Keratinocyte (primary cell): ENCODE results near the gene CMC4.

ENCODE experiments used
- EZH2 ChIP-seq: IDR thresholded peaks from one replicate; pipeline ENCODE4 v1.6.1; 2012; ENCODE audit warnings: inconsistent platforms, mild to moderate bottlenecking, low read length, moderate library complexity
- TF ChIP-seq, protein P1 (sequence below), 3 experiments: IDR thresholded peaks in 1 of 3; conservative IDR thresholded peaks in 1 of 3; optimal IDR thresholded peaks in 1 of 3; 2 replicates in 2 of 3; 3 replicates in 1 of 3; pipeline versions ENCODE3 to v1.5.1; 2011; ENCODE audit warnings: low read length in 3 of 3, mild to moderate bottlenecking in 3 of 3, moderate library complexity in 2 of 3, control low read depth in 1 of 3, inconsistent platforms in 1 of 3; ENCODE audit not compliant: insufficient read depth in 2 of 3; ENCODE audit errors: extremely low read depth in 1 of 3

DNA sequence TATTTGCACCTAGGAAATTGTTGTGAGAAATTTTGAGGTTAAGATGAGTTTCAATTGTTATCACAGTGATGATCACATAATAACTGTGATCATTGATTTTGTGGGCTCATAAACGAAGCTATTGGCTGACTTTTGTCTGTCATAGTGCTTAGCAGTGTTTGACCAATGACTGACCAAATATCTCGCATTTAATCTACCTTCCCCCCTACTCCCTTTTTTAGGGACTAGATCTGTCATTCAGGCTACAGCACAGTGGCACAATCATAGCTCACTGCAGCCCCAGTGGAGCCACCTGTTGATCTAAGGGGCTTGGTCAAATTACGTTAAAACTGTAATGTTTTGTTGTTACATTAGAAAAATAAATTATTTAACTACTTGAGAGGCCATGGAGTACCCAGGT lies 42.8 kb downstream of the CMC4 start:
- TF ChIP-seq, protein P1, sequence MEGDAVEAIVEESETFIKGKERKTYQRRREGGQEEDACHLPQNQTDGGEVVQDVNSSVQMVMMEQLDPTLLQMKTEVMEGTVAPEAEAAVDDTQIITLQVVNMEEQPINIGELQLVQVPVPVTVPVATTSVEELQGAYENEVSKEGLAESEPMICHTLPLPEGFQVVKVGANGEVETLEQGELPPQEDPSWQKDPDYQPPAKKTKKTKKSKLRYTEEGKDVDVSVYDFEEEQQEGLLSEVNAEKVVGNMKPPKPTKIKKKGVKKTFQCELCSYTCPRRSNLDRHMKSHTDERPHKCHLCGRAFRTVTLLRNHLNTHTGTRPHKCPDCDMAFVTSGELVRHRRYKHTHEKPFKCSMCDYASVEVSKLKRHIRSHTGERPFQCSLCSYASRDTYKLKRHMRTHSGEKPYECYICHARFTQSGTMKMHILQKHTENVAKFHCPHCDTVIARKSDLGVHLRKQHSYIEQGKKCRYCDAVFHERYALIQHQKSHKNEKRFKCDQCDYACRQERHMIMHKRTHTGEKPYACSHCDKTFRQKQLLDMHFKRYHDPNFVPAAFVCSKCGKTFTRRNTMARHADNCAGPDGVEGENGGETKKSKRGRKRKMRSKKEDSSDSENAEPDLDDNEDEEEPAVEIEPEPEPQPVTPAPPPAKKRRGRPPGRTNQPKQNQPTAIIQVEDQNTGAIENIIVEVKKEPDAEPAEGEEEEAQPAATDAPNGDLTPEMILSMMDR (optimal IDR thresholded peaks at IDR 0.05 in 1 of 3, IDR thresholded peaks at IDR 0.05 in 1 of 3, conservative IDR thresholded peaks at IDR 0.05 in 1 of 3; ENCODE audit: extremely low read depth in 1 of 3, insufficient read depth in 2 of 3, low read length in 3 of 3), result no peak
- no peak for TF ChIP-seq EZH2
